ENCODE measurements around the gene GRHL3.

DNA sequence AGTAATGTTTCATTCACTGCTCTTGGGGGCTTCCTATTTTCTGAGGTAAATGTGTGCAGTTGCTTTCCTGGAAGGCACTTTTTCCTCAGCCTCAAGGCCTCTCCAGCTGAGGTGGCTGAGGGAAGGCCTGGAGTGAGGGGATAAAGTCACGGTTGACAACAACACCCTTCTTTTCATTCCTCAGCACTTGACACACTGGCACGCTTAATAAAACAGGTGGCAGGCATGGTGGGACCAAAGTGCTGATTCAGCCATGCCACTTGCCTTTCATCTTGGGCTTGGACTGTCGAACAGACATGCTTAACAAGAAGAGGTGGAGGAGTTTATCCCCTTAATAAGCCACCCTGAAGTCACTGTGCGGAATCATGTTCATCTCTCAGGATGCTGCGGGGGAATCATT lies 23.6 kb upstream of the GRHL3 start:
- no peak for TF ChIP-seq IRF2 (CRISPR knock-in tag; IDR thresholded peaks at IDR 0.05; ENCODE audit: borderline replicate concordance, low read depth)
- TF ChIP-seq, protein P1, sequence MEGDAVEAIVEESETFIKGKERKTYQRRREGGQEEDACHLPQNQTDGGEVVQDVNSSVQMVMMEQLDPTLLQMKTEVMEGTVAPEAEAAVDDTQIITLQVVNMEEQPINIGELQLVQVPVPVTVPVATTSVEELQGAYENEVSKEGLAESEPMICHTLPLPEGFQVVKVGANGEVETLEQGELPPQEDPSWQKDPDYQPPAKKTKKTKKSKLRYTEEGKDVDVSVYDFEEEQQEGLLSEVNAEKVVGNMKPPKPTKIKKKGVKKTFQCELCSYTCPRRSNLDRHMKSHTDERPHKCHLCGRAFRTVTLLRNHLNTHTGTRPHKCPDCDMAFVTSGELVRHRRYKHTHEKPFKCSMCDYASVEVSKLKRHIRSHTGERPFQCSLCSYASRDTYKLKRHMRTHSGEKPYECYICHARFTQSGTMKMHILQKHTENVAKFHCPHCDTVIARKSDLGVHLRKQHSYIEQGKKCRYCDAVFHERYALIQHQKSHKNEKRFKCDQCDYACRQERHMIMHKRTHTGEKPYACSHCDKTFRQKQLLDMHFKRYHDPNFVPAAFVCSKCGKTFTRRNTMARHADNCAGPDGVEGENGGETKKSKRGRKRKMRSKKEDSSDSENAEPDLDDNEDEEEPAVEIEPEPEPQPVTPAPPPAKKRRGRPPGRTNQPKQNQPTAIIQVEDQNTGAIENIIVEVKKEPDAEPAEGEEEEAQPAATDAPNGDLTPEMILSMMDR (IDR thresholded peaks at IDR 0.05): no peak
- TF ChIP-seq FOXP4 (CRISPR knock-in tag; IDR thresholded peaks at IDR 0.05): no peak
- no peak for TF ChIP-seq NR3C1 (CRISPR knock-in tag; conservative IDR thresholded peaks at IDR 0.05; ENCODE audit: low read depth)
- TF ChIP-seq, protein P2, sequence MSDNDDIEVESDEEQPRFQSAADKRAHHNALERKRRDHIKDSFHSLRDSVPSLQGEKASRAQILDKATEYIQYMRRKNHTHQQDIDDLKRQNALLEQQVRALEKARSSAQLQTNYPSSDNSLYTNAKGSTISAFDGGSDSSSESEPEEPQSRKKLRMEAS (CRISPR knock-in tag; IDR thresholded peaks at IDR 0.05): no peak
- no peak for TF ChIP-seq TP53 (CRISPR knock-in tag; IDR thresholded peaks at IDR 0.05)
- TF ChIP-seq CREB1 (CRISPR knock-in tag; IDR thresholded peaks at IDR 0.05): no peak
- TF ChIP-seq ETV6 (CRISPR knock-in tag; IDR thresholded peaks at IDR 0.05): no peak
- TF ChIP-seq TCF7 (CRISPR knock-in tag; IDR thresholded peaks at IDR 0.05; ENCODE audit: low read depth): no peak
